ENCODE measurements around the gene SIKE1.

DNA sequence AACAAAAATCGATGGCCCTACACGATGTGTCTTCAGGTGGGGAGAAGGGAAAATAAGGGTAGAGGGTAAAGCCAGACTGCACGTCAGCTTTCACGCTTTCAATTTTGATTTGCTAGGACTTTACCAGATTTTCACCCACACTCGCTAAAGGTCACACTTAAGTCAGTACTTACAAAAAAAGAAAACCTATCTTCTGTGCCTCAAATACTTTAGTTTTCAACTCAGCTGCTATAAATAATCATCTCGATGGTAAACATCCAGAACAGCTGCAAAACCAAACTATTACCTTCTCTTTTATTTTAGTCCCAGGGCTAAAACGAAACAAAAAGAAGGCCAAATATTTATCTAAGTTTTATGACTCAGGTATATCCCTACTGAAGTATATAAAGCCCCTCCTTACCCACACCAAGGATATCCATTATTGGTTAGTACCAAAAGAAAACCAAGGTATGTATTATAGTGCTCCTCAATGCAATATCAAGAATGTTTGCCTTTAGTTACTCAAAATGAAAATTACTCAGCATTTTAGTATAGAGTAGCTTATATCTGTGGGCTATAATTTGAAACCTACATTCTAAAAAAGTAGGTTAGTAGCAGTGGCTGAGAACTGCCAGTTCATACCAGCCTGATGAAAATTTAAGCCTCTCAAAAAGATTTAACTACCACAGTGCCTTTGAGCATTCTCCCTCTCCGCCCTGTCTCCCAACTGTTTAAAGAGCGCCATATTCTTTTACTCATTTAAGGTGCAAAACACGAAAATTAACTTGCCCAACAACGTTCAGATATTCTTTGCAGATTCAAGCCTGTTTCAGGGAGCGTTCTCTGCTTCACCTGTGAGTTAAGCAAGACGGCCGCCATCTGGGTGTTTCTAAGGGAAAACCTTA lies 24.2 kb downstream of the SIKE1 start:
- TF ChIP-seq, protein P1, sequence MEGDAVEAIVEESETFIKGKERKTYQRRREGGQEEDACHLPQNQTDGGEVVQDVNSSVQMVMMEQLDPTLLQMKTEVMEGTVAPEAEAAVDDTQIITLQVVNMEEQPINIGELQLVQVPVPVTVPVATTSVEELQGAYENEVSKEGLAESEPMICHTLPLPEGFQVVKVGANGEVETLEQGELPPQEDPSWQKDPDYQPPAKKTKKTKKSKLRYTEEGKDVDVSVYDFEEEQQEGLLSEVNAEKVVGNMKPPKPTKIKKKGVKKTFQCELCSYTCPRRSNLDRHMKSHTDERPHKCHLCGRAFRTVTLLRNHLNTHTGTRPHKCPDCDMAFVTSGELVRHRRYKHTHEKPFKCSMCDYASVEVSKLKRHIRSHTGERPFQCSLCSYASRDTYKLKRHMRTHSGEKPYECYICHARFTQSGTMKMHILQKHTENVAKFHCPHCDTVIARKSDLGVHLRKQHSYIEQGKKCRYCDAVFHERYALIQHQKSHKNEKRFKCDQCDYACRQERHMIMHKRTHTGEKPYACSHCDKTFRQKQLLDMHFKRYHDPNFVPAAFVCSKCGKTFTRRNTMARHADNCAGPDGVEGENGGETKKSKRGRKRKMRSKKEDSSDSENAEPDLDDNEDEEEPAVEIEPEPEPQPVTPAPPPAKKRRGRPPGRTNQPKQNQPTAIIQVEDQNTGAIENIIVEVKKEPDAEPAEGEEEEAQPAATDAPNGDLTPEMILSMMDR (IDR thresholded peaks at IDR 0.05; ENCODE audit: poor library complexity): no peak
- TF ChIP-seq EZH2 (IDR thresholded peaks at IDR 0.05; ENCODE audit: borderline replicate concordance): no peak

Measured in hepatocyte (in vitro differentiated cells).